GM21423 (cell line): Measurements from ENCODE around the gene SUGT1.

ENCODE experiments used
- ATAC-seq: cut with Tn5 transposase; IDR thresholded peaks from one replicate; pipeline ENCODE4 v1.9.1; 2021; ENCODE audit warnings: mild to moderate bottlenecking, moderate library complexity; ENCODE audit not compliant: unreplicated experiment

The SUGT1 gene

GRCh38 chr13:52736891-52737290, 84.3 kb downstream of the SUGT1 start:
- ATAC-seq, result no peak

GRCh38 chr13:52737451-52737850, 84.8 kb downstream of the SUGT1 start:
- no peak for ATAC-seq

- no peak for ATAC-seq
Observed at GRCh38 chr13:52737965-52738364, 85.3 kb downstream of the SUGT1 start.

GRCh38 chr13:52738719-52739467, 86.3 kb downstream of the SUGT1 start:
- ATAC-seq, result no peak

GRCh38 chr13:52739468-52740071, 86.9 kb downstream of the SUGT1 start, which contains the start of gene CNMD:
Gene CNMD (minus strand): TSS chr13:52739820. CDS start chr13:52739701, 119 bp downstream.
- no peak for ATAC-seq

GRCh38 chr13:52743569-52743968, 90.9 kb downstream of the SUGT1 start:
- ATAC-seq, result no peak

GRCh38 chr13:52743988-52744387, 91.4 kb downstream of the SUGT1 start:
- ATAC-seq, result no peak

- no peak for ATAC-seq
Observed at GRCh38 chr13:52744842-52745375, 92.3 kb downstream of the SUGT1 start.

GRCh38 chr13:52746141-52746540, 93.5 kb downstream of the SUGT1 start:
- ATAC-seq, result no peak

GRCh38 chr13:52749419-52749818, 96.8 kb downstream of the SUGT1 start:
- ATAC-seq, result no peak
